ENCODE measurements around the gene PLD5.
A peak's percentile ranks its signal among the peaks of the same experiment; 100 is the strongest.
"Not testable (repeated sequence)": the region's sequence is repeated elsewhere in the genome, so short reads cannot be mapped to it uniquely, and the experiment has no call there.

Gene PLD5

DNA sequence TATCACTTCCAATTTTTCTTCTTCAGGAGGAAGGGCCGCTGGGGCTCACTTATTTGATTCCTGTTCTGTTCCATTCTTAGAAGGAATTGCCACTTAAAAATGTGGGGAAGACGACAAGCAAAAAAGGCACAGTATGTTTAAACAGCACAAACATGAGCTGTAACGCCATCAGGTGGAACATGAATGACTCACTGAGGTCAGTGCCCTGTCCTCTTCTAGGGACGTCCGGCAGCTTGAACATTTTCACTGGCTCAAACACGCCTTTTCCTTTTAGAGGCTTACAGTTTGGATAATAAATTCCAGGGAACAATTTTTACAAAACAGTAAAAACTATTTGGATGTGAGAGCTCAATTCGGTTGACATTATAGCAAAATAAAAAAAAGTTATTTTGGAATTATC is 260.1 kb downstream of the PLD5 start:
- DNase-seq: not testable (repeated sequence)

- DNase-seq: peak in 1 of 2 experiments; percentile 0
Observed at GRCh38 chr1:242245255-242245654, 279.2 kb downstream of the PLD5 start.

- DNase-seq: no peak
Observed at GRCh38 chr1:242243472-242243871, 281.0 kb downstream of the PLD5 start.

DNA sequence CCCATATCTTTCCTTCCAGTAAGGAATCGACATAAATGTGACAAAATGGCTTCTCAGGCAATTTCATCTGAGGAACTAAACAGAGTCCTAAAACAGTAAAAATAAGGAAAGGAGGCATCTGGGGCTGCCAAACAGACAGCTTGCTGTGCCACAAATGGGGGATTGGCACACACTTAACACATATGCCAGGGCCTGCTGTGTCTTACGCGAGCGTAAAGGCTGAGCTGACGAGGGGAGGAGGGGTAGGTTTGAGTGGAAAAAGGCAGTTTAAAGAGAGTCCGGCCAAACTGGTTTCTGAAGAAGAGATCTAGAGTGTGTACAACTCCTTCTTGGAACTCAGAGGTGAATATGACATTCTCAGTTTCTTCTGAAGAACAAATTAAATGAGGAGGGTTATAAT is 281.5 kb downstream of the PLD5 start:
- DNase-seq: no peak

- no peak for DNase-seq
Observed at GRCh38 chr1:242241936-242242335, 282.6 kb downstream of the PLD5 start.

DNA sequence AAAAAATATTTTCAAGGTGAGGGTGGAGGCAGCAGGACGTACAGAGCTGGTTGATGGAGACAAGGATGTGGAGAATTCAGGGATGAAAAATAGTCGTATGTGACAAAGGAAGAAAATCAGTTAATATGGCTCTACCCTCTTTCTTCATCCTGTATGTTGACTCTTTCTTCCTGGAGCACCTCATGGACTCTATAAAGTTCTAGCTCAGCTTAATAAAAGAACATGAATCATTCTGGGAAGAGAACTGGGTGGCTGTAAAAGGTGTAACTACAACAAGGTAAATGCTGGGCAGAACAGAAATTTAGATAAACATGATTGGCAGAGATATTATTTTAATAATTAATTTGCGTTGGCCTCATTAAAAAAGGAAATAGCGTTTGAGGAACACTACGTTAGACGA is 283.8 kb downstream of the PLD5 start:
- DNase-seq: no peak

GRCh38 chr1:242240077-242240476 is 284.4 kb downstream of the PLD5 start:
- DNase-seq: no peak

DNA sequence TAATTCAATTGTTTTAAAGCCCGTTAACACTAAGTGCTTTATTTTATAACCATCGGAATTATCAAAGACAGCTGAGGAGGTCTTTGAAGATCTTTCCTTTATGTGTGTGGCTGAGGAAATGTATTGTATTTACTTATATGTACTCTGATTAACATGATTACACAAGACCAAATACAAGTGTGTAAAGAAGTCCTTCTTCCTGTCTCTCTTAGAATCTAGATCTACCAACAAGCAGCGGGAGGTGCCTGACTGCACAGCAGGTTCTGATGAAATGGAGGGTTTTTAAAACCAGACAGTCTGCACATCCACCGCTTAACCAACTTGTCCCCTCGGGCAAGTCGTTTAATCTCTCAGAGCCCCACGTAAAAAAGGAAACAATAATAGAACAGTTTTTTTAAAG is 285.1 kb downstream of the PLD5 start:
- no peak for DNase-seq

DNA sequence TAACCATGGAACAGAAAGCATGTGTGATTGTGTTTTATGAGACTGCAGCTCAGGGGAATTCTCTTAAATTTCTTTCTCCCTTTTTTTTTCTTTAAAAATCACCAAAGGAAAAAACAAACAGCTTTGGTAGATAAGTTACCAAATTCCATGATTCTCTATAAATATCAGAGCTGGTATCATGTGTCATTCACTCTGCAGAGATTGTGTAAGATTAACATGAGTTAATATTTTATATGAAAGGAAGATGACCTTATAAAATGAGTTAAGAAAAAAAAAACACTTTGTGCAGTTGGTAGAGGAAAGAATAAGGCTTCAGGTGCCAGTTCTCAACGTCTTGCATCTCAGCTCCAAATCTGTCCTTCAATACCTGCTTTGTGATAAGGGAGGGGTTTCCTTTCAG is 287.4 kb downstream of the PLD5 start:
- DNase-seq: no peak

GRCh38 chr1:242228991-242229390 is 295.5 kb downstream of the PLD5 start:
- DNase-seq: no peak

- no peak for DNase-seq
Observed at GRCh38 chr1:242225767-242226573, 298.5 kb downstream of the PLD5 start.

- not testable (repeated sequence) for DNase-seq
Observed at GRCh38 chr1:242224878-242225766, 299.4 kb downstream of the PLD5 start.

GRCh38 chr1:242224461-242224860 is 300.0 kb downstream of the PLD5 start:
- DNase-seq: no peak

DNA sequence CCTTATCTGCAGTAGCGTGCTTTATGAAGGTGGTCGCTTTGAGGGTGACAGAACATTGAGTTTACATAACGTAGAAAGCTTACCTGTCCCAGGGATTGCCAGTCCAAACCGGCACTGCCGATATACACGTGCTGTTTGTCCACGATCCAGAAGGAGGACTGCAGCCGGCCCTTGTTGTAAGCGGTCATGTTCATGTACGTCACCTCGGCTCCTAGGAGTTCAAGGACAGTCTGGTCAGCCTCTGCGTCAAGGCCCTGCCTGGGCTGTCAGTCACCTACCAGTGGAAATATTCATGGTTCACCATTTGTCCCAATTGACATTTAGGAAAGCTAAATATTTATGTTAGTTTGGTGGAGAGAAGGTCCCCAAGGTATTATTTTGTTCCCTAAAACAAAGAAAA is 304.6 kb downstream of the PLD5 start:
- DNase-seq: no peak

DNA sequence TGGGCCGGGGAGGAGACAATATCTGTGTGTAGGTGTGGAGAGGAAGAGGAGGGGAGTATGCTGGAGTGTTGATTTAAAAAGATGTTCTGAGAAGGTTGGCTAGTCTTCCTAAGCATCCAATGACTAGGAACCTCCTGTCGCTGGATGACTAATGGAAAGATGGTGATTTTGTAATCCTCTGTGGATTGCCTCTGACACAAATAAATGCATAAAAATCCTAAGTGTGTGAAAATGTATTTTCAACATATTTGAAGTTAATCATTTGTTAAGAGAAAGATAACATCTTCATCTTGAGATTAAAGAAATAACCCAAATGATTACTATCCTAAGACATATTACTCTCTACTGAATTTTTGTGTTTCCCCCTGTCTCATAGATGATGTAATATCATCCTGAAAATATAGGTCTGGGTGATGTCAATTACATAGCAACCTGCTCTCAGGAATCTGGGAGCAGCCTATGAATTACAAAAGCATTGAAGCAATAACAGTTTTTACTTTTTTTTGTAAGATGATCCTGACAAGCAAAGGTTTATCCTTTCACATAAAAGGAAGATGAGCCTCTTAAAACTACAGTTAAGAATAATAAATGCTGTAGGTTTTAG is 305.1 kb downstream of the PLD5 start:
- DNase-seq: no peak

DNA sequence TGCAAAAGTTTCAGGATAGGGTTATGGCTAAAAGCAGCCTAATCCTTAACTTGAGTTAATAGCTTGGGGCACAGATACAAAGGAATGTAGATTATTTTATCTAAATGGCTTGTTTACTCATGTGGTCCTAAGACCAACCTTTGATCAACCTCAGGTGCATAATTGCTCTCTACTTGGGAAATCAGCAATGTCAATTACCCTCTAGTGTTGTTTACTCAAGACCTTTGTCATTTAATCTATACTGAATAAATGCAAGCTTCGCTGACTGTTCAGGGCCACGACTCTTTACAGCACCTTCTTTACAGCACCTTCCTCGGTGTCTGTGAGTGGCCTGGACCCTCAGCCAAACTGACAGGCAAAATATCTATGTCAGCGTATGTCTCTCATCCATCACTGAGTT is 308.1 kb downstream of the PLD5 start:
- no peak for DNase-seq

- not testable (repeated sequence) for DNase-seq
Observed at GRCh38 chr1:242214455-242214854, 310.0 kb downstream of the PLD5 start.

- not testable (repeated sequence) for DNase-seq
Observed at GRCh38 chr1:242212961-242213360, 311.5 kb downstream of the PLD5 start.

GRCh38 chr1:242212401-242212800 is 312.1 kb downstream of the PLD5 start:
- no peak for DNase-seq

DNA sequence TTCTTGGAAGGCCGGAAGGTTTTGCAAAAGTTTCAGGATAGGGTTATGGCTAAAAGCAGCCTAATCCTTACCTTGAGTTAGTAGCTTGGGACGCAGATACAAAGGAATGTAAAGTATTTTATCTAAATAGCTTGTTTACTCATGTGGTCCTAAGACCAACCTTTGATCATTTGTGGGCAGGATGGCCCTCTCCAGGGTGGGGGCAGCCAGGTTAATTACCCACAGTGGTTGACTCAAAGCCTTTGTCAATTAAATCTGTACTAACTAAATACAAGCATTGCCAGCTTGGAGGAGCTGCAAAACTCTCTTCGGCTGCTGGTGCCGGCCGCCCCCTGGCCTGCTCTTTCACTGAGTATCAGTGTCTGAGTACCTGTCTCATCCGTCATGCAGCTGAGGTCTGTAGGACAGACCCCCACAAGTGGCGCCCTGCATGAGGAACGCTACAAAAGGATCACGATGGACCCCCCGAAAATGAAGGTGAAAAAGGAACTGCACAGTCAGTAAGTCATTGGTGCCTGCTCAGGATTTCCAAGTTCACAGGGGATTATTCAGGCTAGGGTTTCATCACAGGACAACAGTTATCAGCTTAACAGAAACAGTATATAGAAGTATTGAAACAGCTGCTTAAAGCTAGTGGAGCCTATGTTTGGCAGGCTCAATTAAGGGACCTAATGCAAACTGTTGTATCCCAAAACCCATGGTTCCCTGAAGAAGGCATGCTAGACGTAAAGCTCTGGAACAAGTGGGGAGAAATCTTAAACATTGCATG is 313.1 kb downstream of the PLD5 start:
- no peak for DNase-seq

DNA sequence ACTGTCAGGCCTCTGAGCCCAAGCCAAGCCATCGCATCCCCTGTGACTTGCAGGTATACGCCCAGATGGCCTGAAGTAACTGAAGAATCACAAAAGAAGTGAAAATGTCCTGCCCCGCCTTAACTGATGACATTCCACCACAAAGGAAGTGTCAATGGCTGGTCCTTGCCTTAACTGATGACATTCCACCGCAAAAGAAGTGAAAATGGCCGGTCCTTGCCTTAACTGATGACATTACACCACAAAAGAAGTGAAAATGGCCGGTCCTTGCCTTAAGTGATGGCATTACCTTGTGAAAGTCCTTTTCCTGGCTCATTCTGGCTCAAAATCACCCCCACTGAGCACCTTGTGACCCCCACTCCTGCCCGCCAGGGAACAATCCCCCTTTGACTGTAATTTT is 314.2 kb downstream of the PLD5 start:
- DNase-seq: not testable (repeated sequence)

- no peak for DNase-seq
Observed at GRCh38 chr1:242209063-242209462, 315.4 kb downstream of the PLD5 start.

- no peak for DNase-seq
Observed at GRCh38 chr1:242208021-242208420, 316.5 kb downstream of the PLD5 start.
